Measurements from ENCODE around the gene PLAC1.

DNA sequence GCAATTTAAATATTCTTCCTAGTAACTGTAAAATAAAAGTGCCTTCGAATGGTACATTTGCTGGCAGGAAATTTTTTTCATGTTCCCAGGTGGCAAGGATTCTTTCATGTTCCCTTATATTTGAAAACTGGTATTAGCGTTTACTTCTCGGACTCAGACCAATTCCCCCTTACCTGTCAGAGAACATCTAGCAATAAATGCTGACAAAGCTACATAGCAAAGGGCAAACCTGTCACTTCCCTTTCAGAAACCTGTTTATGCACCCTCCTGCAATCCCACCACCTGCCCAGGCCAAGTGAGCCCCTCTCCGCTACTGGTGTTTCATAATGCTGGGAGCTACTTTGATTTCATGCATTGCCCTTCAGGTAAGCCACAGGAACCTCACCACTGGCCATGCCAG is 100.1 kb downstream of the PLAC1 start:
- TF ChIP-seq, protein P1, sequence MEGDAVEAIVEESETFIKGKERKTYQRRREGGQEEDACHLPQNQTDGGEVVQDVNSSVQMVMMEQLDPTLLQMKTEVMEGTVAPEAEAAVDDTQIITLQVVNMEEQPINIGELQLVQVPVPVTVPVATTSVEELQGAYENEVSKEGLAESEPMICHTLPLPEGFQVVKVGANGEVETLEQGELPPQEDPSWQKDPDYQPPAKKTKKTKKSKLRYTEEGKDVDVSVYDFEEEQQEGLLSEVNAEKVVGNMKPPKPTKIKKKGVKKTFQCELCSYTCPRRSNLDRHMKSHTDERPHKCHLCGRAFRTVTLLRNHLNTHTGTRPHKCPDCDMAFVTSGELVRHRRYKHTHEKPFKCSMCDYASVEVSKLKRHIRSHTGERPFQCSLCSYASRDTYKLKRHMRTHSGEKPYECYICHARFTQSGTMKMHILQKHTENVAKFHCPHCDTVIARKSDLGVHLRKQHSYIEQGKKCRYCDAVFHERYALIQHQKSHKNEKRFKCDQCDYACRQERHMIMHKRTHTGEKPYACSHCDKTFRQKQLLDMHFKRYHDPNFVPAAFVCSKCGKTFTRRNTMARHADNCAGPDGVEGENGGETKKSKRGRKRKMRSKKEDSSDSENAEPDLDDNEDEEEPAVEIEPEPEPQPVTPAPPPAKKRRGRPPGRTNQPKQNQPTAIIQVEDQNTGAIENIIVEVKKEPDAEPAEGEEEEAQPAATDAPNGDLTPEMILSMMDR (IDR thresholded peaks at IDR 0.05): no peak
- TF ChIP-seq, protein P2, sequence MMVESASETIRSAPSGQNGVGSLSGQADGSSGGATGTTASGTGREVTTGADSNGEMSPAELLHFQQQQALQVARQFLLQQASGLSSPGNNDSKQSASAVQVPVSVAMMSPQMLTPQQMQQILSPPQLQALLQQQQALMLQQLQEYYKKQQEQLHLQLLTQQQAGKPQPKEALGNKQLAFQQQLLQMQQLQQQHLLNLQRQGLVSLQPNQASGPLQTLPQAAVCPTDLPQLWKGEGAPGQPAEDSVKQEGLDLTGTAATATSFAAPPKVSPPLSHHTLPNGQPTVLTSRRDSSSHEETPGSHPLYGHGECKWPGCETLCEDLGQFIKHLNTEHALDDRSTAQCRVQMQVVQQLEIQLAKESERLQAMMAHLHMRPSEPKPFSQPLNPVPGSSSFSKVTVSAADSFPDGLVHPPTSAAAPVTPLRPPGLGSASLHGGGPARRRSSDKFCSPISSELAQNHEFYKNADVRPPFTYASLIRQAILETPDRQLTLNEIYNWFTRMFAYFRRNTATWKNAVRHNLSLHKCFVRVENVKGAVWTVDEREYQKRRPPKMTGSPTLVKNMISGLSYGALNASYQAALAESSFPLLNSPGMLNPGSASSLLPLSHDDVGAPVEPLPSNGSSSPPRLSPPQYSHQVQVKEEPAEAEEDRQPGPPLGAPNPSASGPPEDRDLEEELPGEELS (CRISPR knock-in tag; IDR thresholded peaks at IDR 0.05): no peak
- TF ChIP-seq, protein P3, sequence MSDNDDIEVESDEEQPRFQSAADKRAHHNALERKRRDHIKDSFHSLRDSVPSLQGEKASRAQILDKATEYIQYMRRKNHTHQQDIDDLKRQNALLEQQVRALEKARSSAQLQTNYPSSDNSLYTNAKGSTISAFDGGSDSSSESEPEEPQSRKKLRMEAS (CRISPR knock-in tag; IDR thresholded peaks at IDR 0.05): no peak
- TF ChIP-seq, protein P4, sequence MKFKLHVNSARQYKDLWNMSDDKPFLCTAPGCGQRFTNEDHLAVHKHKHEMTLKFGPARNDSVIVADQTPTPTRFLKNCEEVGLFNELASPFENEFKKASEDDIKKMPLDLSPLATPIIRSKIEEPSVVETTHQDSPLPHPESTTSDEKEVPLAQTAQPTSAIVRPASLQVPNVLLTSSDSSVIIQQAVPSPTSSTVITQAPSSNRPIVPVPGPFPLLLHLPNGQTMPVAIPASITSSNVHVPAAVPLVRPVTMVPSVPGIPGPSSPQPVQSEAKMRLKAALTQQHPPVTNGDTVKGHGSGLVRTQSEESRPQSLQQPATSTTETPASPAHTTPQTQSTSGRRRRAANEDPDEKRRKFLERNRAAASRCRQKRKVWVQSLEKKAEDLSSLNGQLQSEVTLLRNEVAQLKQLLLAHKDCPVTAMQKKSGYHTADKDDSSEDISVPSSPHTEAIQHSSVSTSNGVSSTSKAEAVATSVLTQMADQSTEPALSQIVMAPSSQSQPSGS (CRISPR knock-in tag; IDR thresholded peaks at IDR 0.05; ENCODE audit: borderline replicate concordance, low read depth): no peak
- TF ChIP-seq SP1 (CRISPR knock-in tag; conservative IDR thresholded peaks at IDR 0.05): no peak
- TF ChIP-seq, protein P5, sequence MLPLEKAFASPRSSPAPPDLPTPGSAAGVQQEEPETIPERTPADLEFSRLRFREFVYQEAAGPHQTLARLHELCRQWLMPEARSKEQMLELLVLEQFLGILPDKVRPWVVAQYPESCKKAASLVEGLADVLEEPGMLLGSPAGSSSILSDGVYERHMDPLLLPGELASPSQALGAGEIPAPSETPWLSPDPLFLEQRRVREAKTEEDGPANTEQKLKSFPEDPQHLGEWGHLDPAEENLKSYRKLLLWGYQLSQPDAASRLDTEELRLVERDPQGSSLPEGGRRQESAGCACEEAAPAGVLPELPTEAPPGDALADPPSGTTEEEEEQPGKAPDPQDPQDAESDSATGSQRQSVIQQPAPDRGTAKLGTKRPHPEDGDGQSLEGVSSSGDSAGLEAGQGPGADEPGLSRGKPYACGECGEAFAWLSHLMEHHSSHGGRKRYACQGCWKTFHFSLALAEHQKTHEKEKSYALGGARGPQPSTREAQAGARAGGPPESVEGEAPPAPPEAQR (CRISPR knock-in tag; IDR thresholded peaks at IDR 0.05): no peak
- TF ChIP-seq ZNF671 (CRISPR knock-in tag; IDR thresholded peaks at IDR 0.05): no peak
- no peak for TF ChIP-seq FOXK1 (CRISPR knock-in tag; IDR thresholded peaks at IDR 0.05)
- TF ChIP-seq NR2C2 (CRISPR knock-in tag; IDR thresholded peaks at IDR 0.05): no peak
- TF ChIP-seq, protein P6, sequence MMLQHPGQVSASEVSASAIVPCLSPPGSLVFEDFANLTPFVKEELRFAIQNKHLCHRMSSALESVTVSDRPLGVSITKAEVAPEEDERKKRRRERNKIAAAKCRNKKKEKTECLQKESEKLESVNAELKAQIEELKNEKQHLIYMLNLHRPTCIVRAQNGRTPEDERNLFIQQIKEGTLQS (CRISPR knock-in tag; conservative IDR thresholded peaks at IDR 0.05): no peak
- no peak for TF ChIP-seq NR3C1 (CRISPR knock-in tag; conservative IDR thresholded peaks at IDR 0.05; ENCODE audit: low read depth)
- TF ChIP-seq, protein P7, sequence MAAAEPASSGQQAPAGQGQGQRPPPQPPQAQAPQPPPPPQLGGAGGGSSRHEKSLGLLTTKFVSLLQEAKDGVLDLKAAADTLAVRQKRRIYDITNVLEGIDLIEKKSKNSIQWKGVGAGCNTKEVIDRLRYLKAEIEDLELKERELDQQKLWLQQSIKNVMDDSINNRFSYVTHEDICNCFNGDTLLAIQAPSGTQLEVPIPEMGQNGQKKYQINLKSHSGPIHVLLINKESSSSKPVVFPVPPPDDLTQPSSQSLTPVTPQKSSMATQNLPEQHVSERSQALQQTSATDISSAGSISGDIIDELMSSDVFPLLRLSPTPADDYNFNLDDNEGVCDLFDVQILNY (CRISPR knock-in tag; IDR thresholded peaks at IDR 0.05): no peak
- no peak for TF ChIP-seq ZNF121 (CRISPR knock-in tag; IDR thresholded peaks at IDR 0.05)
- TF ChIP-seq, protein P8, sequence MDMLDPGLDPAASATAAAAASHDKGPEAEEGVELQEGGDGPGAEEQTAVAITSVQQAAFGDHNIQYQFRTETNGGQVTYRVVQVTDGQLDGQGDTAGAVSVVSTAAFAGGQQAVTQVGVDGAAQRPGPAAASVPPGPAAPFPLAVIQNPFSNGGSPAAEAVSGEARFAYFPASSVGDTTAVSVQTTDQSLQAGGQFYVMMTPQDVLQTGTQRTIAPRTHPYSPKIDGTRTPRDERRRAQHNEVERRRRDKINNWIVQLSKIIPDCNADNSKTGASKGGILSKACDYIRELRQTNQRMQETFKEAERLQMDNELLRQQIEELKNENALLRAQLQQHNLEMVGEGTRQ (CRISPR knock-in tag; IDR thresholded peaks at IDR 0.05): no peak

Measured in WTC11 (cell line).